Ammon's horn (tissue), 1 donor: ENCODE measurements around the gene GUCY1A1.

Source experiments
- DNase-seq: peaks from one replicate; pipeline ENCODE4 v3.0.0-alpha.2; 2016; ENCODE audit warnings: low spot score

Gene GUCY1A1

GRCh38 chr4:155659176-155659575 is 7.5 kb upstream of the GUCY1A1 start:
- DNase-seq = no peak

- DNase-seq = no peak
Measured at GRCh38 chr4:155660436-155660835, 6.2 kb upstream of the GUCY1A1 start.

GRCh38 chr4:155665054-155665453 is 1.6 kb upstream of the GUCY1A1 start:
- DNase-seq = no peak

GRCh38 chr4:155667222-155667567 is 547 bp downstream of the GUCY1A1 start:
- DNase-seq = peak; percentile 48

- peak; percentile 65 for DNase-seq
Measured at GRCh38 chr4:155667568-155668511, 1.2 kb downstream of the GUCY1A1 start.

GRCh38 chr4:155668707-155669220 is 2.1 kb downstream of the GUCY1A1 start:
- DNase-seq = no peak

- DNase-seq = no peak
Measured at GRCh38 chr4:155672342-155672741, 5.7 kb downstream of the GUCY1A1 start.

- DNase-seq = no peak
Measured at GRCh38 chr4:155673453-155673979, 6.9 kb downstream of the GUCY1A1 start.

- DNase-seq = no peak
Measured at GRCh38 chr4:155674669-155675071, 8.0 kb downstream of the GUCY1A1 start.

- peak; percentile 11 for DNase-seq
Measured at GRCh38 chr4:155675709-155676429, 9.2 kb downstream of the GUCY1A1 start.

GRCh38 chr4:155676430-155676825 is 9.8 kb downstream of the GUCY1A1 start:
- DNase-seq = no peak

GRCh38 chr4:155678011-155678410 is 11.4 kb downstream of the GUCY1A1 start:
- DNase-seq = no peak

- peak; percentile 11 for DNase-seq
Measured at GRCh38 chr4:155679343-155679742, 12.7 kb downstream of the GUCY1A1 start.

- no peak for DNase-seq
Measured at GRCh38 chr4:155681886-155682285, 15.2 kb downstream of the GUCY1A1 start.

- DNase-seq = no peak
Measured at GRCh38 chr4:155684423-155684822, 17.8 kb downstream of the GUCY1A1 start.

GRCh38 chr4:155684892-155685541 is 18.4 kb downstream of the GUCY1A1 start:
- DNase-seq = no peak

- no peak for DNase-seq
Measured at GRCh38 chr4:155687380-155687982, 20.8 kb downstream of the GUCY1A1 start.

- no peak for DNase-seq
Measured at GRCh38 chr4:155688211-155688610, 21.6 kb downstream of the GUCY1A1 start.

GRCh38 chr4:155688860-155689259 is 22.2 kb downstream of the GUCY1A1 start:
- DNase-seq = no peak

GRCh38 chr4:155690044-155690837 is 23.6 kb downstream of the GUCY1A1 start:
- no peak for DNase-seq

GRCh38 chr4:155692361-155692760 is 25.7 kb downstream of the GUCY1A1 start:
- no peak for DNase-seq
